HUES64 (cell line): ENCODE data around the gene VPREB3.

Source experiments
- H3K27ac ChIP-seq: 2 replicates; pipeline ENCODE4 v1.7.0; 2013; ENCODE audit warnings: low read depth, low read length, inconsistent platforms
- H3K27me3 ChIP-seq: 2 replicates; pipeline ENCODE4 v1.6.1; 2013; ENCODE audit warnings: mild to moderate bottlenecking, low read length; ENCODE audit not compliant: insufficient read depth
- H3K36me3 ChIP-seq: 2 replicates; pipeline ENCODE4 v1.6.1; 2013; ENCODE audit warnings: mild to moderate bottlenecking, low read length; ENCODE audit not compliant: insufficient read depth
- H3K4me1 ChIP-seq: 2 replicates; pipeline ENCODE4 v1.6.1; 2013; ENCODE audit warnings: mild to moderate bottlenecking, low read length, moderate library complexity; ENCODE audit not compliant: insufficient read depth
- H3K4me3 ChIP-seq: 2 replicates; pipeline ENCODE4 v1.5.1; 2013; ENCODE audit warnings: mild to moderate bottlenecking, low read length, moderate library complexity
- H3K9ac ChIP-seq: 2 replicates; pipeline ENCODE4 v1.6.1; 2013; ENCODE audit warnings: mild to moderate bottlenecking, low read depth, low read length
- H3K9me3 ChIP-seq: 2 replicates; pipeline ENCODE4 v1.6.1; 2013; ENCODE audit warnings: low read depth, low read length; ENCODE audit not compliant: insufficient read depth
- WGBS: fragments of 150-250, 120-280 bp; methylation state at CpG from one replicate; pipeline ENCODE4 v1.1.7; 2013; ENCODE audit warnings: missing lambda C conversion rate; 5-methylcytosine and 5-hydroxymethylcytosine counted together

The VPREB3 gene

DNA sequence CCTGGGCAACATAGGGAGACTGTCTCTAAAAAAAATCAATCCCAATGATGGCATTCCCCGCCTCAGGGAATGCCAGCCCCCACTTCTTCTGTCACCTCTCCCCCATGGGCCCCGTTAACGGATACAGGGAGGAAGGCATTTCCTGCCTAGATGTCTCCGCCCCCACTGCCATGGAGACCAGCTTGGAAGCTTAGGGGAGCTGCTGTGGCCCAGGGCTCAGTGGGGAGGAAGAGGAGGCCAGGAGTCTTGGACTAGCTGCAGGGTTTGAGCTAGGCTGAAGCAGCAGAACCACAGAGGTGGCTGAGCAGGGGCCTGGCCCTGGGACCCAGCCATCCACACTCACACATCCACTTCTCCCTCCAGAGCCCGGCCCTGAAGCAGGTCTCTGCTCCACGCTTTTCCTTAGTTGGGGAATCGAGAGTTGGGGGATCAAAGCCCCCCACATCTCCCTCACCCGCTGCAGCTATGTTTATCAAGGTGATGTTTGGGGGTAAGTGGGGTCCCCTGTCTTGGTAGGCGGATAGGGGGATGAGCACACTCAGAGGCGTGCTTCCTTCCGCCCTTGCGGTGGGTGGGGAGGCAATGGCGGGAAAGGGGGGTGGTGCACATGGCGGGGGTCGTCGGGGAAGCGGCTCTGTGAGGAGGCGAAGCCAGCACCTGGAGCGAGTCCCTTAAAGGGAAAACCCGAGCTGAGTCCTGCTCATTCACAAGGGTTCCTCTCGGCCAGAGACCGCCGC lies 8.8 kb upstream of the VPREB3 start, which contains the start of gene C22orf15:
Gene C22orf15 (plus strand): TSS at position 149 of the 737 bp plus-strand sequence. CDS start 317 bp downstream, at position 466.
- no peak within 1 kb of the TSS for H3K9ac ChIP-seq
- no peaks in the 10 kb centered on the region for H3K9me3 ChIP-seq
- WGBS = 61% methylated on average over 21 of the region's 23 CpGs
- H3K4me3 ChIP-seq = peak within 1 kb of the TSS; percentile 27
- H3K36me3 ChIP-seq = no peaks in the 10 kb centered on the region
- H3K27ac ChIP-seq = no peak within 1 kb of the TSS
- peaks cover 18% of the 10 kb centered on the region for H3K4me1 ChIP-seq
- H3K27me3 ChIP-seq = no peaks in the 10 kb centered on the region

DNA sequence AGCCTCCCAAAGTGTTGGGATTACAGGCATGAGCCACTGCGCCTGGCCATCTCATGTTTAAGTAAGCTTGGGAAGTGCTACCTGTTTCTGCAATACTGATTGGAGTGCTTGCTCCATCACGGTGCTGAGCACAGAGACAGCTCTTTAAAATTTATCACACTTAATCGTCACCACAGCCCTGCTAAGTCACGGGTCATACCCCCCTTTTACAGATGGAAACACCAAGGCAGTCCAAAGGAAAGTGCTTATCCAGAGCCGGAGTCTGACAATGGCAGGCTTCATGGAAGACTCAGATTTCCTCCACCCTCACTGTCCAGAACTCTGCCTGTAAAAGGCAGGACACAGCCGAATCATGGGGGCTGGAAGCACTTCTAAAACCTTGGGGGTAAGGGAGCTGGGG lies 5.8 kb upstream of the VPREB3 start:
- no peaks in the 10 kb centered on the region for H3K27me3 ChIP-seq
- H3K27ac ChIP-seq = no peak overlapping the region
- WGBS = 86% methylated on average over 6 of the region's 6 CpGs

DNA sequence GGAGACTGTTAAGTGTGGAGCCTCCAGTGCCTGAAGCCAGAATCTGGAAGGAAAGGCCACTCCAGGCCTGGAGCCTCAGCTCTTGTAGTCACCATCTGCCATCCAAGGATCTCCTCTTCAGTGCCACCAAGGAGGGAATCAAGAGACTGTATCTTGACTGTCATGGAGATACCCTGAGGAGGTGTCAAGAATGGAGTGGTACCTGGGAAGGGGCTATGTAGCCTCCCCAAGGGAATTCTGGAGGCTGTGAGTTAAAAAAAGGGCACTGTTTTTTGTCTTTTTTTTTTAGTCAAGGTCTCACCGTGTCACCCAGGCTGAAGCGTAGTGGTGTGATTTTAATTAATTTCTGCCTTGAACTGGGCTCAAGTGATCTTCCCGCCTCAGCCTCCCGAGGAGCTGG lies 5.3 kb upstream of the VPREB3 start:
- H3K27ac ChIP-seq = no peak overlapping the region
- no peak overlapping the region for H3K9ac ChIP-seq
- no peak overlapping the region for H3K4me3 ChIP-seq
- peaks cover 15% of the 10 kb centered on the region for H3K4me1 ChIP-seq
- no peaks in the 10 kb centered on the region for H3K36me3 ChIP-seq
- WGBS = 92% methylated on average over 4 of the region's 4 CpGs
- no peaks in the 10 kb centered on the region for H3K27me3 ChIP-seq
- H3K9me3 ChIP-seq = no peaks in the 10 kb centered on the region

More for the DNA sequence above, 5.8 kb upstream of the VPREB3 start:
- no peaks in the 10 kb centered on the region for H3K9me3 ChIP-seq
- H3K36me3 ChIP-seq = no peaks in the 10 kb centered on the region
- peaks cover 15% of the 10 kb centered on the region for H3K4me1 ChIP-seq
- H3K4me3 ChIP-seq = no peak overlapping the region
- H3K9ac ChIP-seq = no peak overlapping the region

GRCh38 chr22:23756891-23757290 lies 2.7 kb upstream of the VPREB3 start:
- H3K27me3 ChIP-seq = no peaks in the 10 kb centered on the region
- 56% methylated on average over 4 of the region's 4 CpGs for WGBS
- H3K4me3 ChIP-seq = no peak overlapping the region
- H3K9me3 ChIP-seq = no peaks in the 10 kb centered on the region
- H3K4me1 ChIP-seq = 0 out of 2 replicates have a peak, but pooled peaks cover 1% of the 10 kb centered on the region
- H3K27ac ChIP-seq = no peak overlapping the region
- no peak overlapping the region for H3K9ac ChIP-seq
- no peaks in the 10 kb centered on the region for H3K36me3 ChIP-seq

DNA sequence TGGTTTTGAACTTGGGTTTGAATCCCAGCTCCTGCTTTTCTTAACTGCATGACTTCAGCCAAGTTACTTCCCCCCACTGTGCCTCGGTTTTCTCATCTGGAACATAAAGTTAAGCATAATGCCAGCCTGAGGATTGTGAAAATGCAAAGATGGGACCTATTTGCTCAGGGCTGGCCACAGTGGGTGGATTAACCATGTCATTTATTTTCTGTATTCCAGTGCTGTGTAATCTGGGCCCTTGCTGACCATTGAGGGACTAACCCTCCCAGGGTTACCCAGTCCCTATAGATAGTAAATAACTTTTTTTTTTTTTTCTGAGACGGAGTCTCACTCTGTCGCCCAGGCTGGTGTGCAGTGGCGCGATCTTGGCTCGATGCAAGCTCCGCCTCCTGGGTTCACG lies 1.5 kb upstream of the VPREB3 start:
- 0 out of 2 replicates have a peak, but pooled peaks cover 6% of the 10 kb centered on the region for H3K4me1 ChIP-seq
- WGBS = 96% methylated on average over 8 of the region's 8 CpGs
- H3K36me3 ChIP-seq = no peaks in the 10 kb centered on the region
- H3K27me3 ChIP-seq = no peaks in the 10 kb centered on the region
- no peak overlapping the region for H3K4me3 ChIP-seq
- no peaks in the 10 kb centered on the region for H3K9me3 ChIP-seq
- no peak overlapping the region for H3K9ac ChIP-seq
- no peak overlapping the region for H3K27ac ChIP-seq

- peaks cover 6% of the 10 kb centered on the region; the same call in 1 of the 2 replicates for H3K4me1 ChIP-seq
- WGBS = 93% methylated on average over 6 of the region's 6 CpGs
- no peak overlapping the region for H3K27ac ChIP-seq
- no peak overlapping the region for H3K4me3 ChIP-seq
- no peaks in the 10 kb centered on the region for H3K36me3 ChIP-seq
- no peak overlapping the region for H3K9ac ChIP-seq
- no peaks in the 10 kb centered on the region for H3K27me3 ChIP-seq
- H3K9me3 ChIP-seq = no peaks in the 10 kb centered on the region
These were observed 883 bp upstream of the VPREB3 start for GRCh38 chr22:23754980-23755636.

DNA sequence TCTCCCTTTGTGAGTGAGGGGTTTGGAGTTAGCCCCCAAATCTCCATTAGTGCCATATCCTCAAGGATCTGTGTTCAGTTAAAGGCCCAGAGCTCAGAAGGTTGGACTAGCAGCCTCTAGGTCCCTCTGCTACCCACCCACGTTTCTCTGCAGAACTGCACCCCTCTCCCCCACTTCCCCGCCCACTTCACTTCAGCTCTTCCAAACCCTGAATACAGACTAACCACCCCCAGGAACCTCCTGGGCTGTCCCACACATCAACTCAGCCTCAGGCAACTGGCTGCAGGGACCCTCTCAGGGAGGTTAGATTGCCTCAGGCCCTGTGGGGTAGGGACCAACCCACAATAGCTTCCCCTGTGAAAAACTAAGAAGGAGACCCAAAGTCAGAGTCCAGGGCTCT lies 840 bp downstream of the VPREB3 start:
- no peak overlapping the region for H3K4me3 ChIP-seq
- WGBS = 80% methylated on average over 2 of the region's 2 CpGs
- no peaks in the 10 kb centered on the region for H3K9me3 ChIP-seq
- no peaks in the 10 kb centered on the region for H3K36me3 ChIP-seq
- no peak overlapping the region for H3K9ac ChIP-seq
- H3K4me1 ChIP-seq = peaks cover 6% of the 10 kb centered on the region; the same call in 1 of the 2 replicates
- no peak overlapping the region for H3K27ac ChIP-seq
- no peaks in the 10 kb centered on the region for H3K27me3 ChIP-seq

GRCh38 chr22:23752750-23753149 lies 1.5 kb downstream of the VPREB3 start:
- Histone ChIP-seq H3K27ac (no peak overlapping the region), H3K9me3 (no peaks in the 10 kb centered on the region), H3K36me3 (no peaks in the 10 kb centered on the region), H3K9ac (no peak overlapping the region), H3K27me3 (no peaks in the 10 kb centered on the region), H3K4me1 (peaks cover 6% of the 10 kb centered on the region; the same call in 1 of the 2 replicates), H3K4me3 (no peak overlapping the region)
- 95% methylated on average over 16 of the region's 16 CpGs for WGBS

DNA sequence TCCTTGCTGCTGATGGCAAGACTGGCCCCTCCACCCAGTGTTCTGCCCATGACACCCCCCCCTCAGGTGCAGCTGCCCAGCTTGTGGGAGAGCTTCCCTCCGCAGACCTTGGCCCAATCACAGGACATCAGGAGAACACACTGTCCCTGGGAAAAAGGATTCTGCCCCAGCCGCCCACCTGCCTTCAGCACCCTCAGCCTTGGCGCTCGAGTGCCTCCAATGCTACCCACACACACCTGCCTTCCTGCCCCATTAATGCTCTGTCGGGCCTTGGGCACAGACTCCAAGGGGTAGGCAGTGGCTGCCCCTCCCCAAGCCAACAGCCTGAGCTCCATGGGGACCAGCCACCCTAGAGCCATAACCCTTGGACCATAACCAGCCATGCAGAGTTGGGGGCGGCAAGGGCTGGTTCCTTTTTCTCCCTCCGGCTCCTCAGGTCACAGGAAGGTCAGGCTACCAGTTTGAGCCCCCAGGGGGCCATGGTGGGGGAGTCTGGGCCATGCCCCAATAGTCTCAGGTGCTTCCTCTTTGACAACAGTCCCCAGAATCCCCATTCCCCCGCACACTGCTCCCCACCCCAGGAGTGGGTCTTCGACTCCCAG lies 2.0 kb downstream of the VPREB3 start:
- Histone ChIP-seq H3K27me3 (no peaks in the 10 kb centered on the region), H3K9ac (no peak overlapping the region), H3K4me3 (peak overlapping the region; percentile 91; the same call in 1 of the 2 replicates), H3K27ac (no peak overlapping the region), H3K36me3 (no peaks in the 10 kb centered on the region), H3K4me1 (peaks cover 6% of the 10 kb centered on the region; the same call in 1 of the 2 replicates), H3K9me3 (no peaks in the 10 kb centered on the region)
- 94% methylated on average over 9 of the region's 9 CpGs for WGBS

- H3K9me3 ChIP-seq = no peaks in the 10 kb centered on the region
- H3K9ac ChIP-seq = peak overlapping the region; percentile 88
- whole genome bisulfite sequencing = 23% methylated on average over 22 of the region's 22 CpGs
- peak overlapping the region; percentile 90 for H3K27ac ChIP-seq
- H3K4me1 ChIP-seq = peaks cover 6% of the 10 kb centered on the region; the same call in 1 of the 2 replicates
- H3K27me3 ChIP-seq = no peaks in the 10 kb centered on the region
- peak overlapping the region; percentile 91 for H3K4me3 ChIP-seq
- no peaks in the 10 kb centered on the region for H3K36me3 ChIP-seq
These were observed 2.7 kb downstream of the VPREB3 start for GRCh38 chr22:23751441-23751996.
